ENCODE measurements around the gene FBXO9. TPM values are rescaled to one million over a fixed set of nuclear protein-coding genes. Genes with fewer than 3 reads are reported as not detected.
"Not testable (repeated sequence)": the region's sequence is repeated elsewhere in the genome, so short reads cannot be mapped to it uniquely, and the experiment has no call there.

The FBXO9 gene
- total RNA-seq, 1 experiment from 2014 or later = 43.6 TPM

DNA sequence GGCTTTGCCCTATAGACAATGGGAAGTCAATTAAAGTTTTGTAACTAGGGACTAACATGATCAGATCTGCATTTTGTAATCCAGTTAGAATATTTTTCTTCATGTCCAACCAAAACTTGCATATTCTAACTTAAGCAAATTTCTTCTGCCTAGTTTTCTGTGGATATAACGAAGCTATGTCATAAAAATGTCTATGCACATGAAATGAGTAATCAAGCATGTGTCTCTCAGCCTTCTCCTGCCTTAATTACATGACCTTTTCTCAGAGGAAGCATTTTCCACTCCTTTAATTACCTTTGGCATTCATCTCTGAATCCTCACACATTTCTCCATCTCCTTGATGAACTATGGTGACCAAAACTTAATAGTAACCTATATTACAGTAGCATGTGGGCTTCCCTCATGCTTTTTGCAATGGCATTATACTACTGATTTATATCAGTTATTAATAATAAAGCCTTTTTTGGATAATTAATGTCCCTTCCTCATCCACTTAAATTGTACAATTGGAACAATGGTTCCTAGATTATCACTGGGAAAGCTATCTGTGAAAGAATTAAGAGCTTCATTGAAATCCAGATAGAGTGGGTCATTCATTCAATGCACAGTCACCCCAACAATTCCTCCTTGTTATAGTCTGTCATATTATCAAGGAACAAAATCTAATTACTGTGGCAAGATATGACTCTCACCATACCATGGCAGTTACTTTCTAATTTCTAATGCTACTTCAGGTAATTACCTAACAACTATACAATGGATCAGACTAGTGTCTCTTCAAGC lies 19.1 kb upstream of the FBXO9 start:
- DNase-seq (ENCODE audit: low spot score) = no peak

DNA sequence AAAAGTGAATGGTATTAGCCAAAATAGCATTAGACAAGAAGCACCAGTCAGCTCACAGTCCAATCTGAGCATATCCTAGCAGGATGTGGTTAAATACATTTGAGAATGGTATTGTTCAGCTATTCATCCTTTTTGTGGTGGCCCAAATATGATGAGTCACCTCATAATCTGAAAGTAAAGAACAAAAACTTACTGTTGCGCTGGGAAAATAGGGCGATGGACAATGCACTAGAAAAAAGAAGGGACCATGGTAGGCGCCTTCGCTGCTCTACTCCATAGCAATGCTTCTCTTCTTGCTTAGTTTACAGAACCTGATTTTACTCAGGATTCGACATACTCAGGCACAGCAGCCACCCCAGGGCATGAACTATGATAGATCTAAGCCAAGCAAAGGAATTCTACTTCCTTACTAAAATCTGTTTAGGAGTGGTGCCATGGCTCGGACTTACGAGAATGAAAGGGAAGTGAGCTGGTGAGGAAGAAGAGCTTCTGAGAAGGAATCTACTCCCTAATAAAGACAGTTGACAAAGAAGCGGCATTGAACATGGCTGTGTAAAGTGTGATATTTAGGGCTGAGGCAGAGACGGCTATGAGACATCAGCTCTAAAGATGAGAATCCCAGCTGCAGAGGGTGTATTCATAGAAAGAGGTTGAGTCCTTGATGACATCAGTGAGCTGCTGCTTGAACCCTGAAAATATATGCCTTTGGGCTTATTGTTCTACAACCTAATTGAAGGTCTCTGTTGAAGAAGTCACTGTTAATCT lies 16.6 kb upstream of the FBXO9 start:
- peak; percentile 85 for DNase-seq (ENCODE audit: low spot score)

DNA sequence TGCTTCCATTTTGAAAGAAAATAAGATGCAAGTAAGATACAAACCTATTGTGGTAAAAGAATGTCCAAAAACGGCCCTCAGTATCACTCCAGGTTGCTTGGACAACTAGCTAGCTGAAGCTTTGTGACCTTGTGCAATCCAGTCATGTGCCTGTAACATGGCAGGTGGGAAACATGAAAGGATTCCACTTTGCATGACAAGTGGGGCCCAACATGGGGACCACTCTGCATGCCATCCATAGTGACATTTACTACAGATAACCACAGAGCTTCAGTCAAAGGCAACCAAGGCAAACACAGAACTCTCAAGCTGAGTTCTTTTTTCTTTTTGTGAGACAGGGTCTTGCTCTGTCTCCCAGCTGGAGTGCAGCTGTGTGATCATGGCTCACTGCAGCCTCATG lies 15.8 kb upstream of the FBXO9 start:
- no peak for DNase-seq (ENCODE audit: low spot score)

DNA sequence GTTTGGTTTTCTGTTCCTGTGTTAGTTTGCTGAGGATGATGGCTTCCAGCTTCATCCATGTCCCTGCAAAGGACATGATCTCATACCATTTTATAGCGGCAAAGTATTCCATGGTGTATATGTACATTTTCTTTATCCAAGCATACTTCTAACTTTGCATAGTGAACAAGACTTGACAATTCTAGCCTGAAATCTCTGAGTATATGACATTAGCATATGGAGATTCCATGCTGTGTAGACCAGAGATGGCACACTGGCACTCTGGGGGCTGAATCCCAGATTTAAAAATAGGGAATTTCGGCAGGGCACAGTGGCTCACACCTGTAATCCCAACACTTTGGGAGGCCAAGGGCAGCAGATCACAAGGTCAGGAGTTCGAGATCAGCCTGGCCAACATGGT lies 13.1 kb upstream of the FBXO9 start:
- DNase-seq (ENCODE audit: low spot score) = not testable (repeated sequence)

DNA sequence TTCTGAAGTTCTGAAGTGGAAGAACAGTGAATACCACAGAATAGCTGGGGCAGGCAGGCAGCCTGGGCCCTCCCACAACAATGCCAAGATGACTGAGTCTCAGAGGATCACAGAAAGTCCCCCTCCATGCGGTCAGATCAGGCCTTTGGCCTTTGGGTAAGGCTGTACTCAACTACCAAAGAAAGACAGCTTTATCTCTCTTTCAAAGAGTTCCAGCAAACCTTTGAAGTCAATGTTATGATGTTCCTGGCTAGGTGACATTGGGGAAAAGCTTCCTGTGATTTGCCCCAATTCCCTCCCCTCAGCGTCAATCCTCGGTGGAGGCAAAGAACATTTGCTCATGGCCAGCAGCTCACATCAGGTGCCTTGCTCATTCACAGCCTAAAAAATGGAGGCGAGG lies 10.7 kb upstream of the FBXO9 start:
- no peak for DNase-seq (ENCODE audit: low spot score)

DNA sequence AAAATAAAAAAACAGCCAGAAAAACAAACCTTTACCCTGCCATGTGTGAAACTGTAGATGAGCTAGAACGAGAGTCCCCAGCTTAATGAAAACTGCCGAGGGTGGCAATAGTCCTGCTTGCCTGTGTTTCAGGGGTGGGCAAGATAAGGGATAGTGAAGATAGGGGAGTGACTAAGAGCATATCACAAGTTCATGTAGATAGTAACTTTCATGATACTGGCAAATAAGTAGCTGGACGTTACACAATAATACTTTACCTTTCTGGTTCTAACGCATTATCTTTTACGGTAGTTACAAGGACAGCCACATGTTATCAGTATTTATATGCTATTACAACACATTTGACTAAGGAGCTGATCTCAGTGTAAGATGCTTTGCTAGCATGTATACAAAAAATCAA lies 9.3 kb upstream of the FBXO9 start:
- DNase-seq (ENCODE audit: low spot score) = no peak

DNA sequence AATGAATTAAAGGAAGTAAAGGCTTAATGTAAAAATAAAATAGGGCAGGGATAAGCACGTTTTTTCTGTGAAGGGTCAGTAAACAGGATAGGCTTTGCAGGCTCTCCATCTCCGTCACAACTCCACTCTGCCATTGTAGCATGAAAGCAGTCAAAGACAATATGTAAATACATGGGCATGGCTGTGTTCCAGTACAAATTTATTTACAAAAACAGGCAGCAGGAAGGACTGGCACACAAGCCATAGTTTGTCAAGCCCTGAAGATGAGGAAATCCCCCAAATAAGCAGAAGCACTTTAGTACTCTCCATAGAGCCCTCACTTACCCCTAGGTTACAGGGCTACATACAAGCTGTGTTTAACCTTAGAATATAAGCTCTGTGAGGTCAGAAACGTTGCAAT lies 8.9 kb upstream of the FBXO9 start:
- no peak for DNase-seq (ENCODE audit: low spot score)

DNA sequence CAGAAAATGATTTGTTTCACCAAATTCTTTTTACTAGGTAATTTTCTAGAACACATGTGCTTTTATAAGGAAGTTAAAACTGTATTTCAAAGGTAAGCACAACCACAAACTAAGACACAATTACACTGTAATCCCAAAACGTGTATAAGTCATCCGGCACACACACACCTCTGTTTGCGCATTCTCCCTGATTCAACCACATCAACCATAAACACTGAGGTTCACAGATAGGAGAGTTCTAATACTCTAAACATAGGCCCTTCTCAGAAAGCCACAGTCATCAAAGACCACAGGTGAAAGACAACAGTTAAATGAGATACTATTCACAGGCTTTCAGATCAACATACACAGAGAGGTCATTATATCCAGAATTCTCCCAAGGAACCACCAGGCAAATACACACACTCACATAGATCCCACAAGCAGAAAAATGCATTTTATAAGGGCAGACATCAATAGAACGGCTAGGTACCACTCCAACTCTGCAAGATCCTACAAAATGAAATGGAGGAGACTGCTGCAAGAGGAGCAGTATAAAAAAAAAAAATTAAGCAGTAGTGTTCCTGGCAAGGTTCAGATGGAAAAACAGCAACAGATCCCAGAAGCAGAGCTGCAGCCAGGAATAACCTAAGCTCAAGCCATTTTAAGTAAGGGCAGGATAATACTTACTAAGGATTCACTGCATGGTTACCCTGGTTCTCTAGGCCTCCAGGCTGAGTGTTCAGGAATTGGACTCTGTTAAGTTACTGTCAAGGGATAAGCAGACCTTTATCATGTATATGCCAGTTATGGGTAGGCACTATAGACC lies 6.6 kb upstream of the FBXO9 start:
- DNase-seq (ENCODE audit: low spot score) = no peak

DNA sequence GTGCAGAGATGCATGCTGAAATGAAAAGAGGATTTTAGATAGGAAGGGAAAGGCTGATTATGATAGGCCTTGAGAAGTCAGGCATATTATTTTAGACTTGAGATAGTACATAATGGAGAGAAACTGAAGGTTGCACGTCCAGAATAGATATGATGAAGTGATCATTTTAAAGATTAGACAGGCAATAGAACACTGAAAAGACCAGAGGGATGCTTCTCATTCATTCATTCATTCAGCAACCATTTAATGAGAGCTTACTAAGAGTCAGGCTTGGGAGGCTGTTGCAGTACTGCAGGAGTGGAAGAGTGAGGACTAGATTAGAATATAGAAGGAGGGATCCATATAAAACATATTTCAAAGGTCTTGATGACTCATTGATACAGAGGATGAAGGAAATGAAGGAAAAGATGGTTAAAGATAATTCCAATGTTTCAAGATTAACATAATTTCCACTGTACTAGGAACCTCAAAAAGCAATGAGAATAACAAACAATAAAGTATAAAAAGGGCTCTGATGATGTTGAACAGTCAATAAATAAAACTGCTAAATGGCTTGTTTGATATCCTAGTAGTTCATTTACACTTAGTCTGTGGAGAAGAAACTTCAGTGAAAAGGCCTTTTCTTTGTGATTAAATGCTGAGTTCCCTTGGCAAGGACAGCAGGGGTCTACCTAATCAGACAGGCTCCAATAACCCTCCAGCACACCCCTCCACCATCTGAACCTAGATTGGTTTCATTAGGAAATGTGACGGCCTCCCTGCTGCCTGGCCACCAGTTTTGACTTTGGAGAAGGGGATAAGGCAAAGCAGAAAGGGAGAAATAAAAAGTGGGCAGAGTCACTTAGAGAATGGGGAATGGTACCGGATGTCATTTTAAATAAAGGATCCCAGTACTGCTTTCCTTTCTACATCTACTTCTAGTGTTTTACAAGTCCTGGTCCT lies 5.3 kb upstream of the FBXO9 start:
- DNase-seq (ENCODE audit: low spot score) = no peak

DNA sequence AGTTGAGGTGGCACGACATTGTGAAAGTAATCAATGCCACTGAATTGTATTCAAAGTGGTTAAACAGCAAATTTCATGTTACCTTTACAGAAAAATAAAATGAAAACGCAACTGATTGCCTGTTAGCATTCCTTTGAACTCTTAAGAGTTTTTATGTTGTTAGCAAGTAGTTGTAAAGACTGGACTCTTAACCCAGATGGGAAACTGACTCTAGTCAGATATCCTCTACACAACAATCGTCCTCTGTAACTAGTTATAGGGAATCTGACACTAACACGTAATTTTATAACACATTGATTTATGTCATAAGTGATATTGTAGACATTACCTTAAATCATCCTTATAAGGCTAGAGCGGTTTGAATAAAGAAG lies 3.0 kb upstream of the FBXO9 start:
- DNase-seq (ENCODE audit: low spot score) = no peak

DNA sequence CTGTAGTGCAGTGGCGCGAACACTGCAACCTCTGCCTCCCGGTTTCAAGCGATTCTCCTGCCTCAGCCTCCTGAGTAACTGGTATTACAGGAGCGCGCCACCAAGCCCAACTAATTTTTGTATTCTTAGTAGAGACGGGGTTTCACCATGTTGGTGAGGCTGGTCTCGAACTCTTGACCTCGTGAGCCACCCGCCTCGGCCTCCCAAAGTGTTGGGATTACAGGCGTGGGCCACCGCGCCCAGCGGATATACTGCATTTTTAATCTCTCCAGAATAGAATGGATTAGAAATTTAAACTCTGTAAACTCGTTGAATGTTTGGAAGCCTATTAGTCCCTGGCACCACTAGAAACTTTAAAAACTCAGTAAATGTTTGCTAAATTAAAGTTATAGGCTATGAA lies 949 bp upstream of the FBXO9 start:
- DNase-seq (ENCODE audit: low spot score) = not testable (repeated sequence)

DNA sequence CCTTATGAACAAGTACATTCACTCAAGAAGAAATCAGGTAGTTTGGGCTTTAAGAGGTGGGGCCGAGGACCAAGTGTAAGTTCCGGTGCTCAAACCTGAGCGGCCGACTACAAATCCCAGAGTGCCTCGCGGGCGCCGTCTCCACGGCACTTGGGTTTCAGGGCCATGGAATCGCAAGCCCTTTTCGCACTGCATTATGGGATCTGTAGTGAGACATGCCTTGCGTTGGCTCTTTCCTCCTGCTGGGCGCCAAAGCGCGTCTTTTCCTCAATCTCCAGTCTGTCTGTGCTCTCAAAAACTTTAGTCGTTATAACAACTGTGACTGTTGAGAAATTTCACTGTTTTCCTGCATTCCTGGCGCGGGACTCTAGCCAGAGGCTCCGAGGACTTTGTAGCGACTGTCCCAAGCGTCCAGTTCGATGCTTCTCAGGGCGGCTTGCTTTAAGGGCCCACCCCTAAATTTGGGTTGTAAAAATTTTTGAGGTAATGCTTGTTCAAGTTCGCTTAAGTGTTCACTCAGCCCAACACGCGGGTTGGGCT lies 408 bp upstream of the FBXO9 start:
- DNase-seq (ENCODE audit: low spot score) = peak; percentile 98

DNA sequence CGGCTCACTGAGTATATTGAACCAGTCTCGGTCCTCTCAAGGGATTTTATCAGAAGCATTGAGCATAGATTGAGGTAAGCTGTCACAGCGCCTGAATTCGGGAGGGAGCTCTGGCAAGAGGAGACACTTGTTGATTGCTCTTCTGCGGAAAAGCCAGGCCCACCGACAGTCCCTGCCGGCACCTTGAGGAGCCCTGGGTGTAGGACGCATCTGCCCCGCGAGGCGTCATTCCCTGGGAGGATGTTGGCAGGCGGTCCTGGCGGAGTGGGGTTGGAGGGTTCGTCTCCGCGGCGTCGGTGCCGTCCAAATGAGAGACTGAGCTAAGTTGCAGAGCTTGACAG lies 843 bp downstream of the FBXO9 start:
- DNase-seq (ENCODE audit: low spot score) = no peak

DNA sequence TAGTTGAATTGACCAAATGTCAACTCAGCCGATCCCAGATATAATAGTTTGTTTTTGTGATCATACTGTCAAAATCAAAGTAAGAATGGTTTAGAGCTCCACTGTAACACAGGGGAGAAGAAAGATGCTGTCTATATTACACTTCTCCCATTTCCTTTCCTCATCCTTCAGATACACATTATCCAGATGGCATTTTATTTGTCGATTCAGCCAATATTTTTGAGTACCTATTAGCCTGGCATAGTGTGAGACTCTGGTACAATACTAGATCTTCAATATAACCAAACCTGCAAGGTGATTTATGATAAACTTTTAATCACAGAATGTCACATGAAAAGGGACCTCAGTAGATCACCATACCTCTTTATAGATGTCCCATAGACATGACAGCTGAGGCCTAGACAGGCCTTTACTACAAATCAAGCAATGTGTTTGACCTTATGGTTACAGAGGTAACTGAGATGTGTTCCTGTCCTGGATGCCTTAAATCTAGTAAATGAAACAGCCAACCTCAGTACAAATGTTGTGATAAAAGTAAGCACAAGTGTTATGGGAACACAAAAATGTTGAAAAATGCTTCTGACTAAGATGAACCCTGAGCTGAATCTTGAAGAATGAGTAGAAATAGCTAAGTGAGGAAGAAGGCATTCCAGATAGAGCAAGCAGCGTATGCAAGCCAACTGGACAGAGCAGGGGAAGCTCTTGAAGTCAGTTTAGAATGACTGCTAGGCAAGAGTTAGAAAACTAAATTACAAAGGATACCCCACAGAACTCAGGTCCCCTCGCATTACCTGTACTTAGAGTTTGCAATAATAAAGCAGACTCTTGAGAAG lies 1.9 kb downstream of the FBXO9 start:
- DNase-seq (ENCODE audit: low spot score) = no peak

DNA sequence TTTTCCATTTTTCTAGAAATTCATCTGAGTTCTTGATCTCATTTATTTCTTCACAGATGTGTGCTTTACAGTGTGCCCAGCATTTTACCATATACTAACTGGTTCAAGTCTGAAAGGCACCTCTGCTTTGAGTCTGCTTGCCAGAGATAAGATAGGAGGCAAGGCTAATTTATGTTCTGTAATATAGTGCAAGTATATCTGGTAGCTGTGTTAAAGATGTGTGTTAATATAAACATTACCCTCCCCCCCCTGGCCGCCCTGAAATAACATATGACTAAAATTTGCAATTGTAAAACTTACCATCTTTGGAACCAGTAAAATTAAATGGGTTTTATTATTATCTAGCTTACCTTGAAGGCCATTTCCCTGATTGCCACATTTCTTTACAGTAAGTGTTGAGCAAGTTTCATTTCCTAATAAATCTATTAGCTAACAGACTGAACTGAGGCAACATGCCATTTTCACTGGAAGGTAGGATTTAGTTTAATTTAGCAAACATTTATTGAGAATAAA lies 2.7 kb downstream of the FBXO9 start:
- DNase-seq (ENCODE audit: low spot score) = no peak

DNA sequence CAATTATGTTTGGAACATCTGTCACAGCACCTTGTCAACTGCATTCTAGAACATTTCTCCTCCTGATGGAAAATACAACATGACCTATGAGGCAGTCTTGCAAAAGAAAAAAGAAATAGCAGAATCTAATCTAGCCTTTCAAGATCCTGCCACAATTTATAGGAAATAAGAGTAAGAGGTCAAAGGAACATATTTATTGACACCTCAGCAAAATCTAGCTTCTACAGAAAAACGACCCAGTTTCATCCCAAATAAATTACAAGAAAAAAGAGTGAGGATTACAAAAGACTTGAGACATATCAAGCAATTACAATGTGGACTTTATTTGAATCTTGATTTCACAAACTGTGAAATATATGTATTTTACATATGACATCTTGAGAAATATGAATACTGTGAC lies 4.2 kb downstream of the FBXO9 start:
- no peak for DNase-seq (ENCODE audit: low spot score)

DNA sequence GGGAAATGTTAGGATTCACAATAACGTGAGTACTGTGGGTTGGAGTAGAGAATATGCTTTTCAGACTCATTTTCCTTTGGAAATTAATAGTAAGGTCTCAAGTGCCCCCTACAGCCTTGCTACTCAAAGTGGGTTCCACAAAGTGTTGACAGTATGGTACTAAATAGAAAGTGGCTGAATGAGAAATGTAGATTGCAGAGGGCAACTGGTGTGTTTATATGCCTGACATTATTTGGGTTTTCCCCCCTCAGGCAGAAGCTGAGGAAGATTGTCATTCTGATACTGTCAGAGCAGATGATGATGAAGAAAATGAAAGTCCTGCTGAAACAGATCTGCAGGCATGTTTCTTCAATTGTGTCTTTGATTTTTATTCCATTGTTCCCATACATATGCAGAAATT lies 5.6 kb downstream of the FBXO9 start:
- DNase-seq (ENCODE audit: low spot score) = no peak

DNA sequence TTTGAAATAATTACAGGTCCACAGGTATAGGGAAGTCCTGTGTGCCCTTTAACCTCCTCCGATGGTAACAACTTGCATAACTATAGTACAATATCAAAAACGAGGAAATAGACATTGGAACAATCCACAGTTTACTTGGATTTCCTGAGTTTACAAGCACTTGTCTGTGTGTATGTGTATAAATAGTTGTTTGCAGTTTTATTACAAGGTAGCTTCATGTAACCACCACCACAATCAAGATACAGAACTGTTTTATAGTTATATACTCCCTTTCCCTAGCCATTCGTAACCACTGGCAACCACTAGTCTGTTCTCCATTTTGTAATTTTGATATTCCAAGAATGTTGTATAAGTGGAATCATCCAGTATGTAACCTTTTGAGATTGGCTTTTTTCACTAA lies 9.1 kb downstream of the FBXO9 start:
- DNase-seq (ENCODE audit: low spot score) = no peak

DNA sequence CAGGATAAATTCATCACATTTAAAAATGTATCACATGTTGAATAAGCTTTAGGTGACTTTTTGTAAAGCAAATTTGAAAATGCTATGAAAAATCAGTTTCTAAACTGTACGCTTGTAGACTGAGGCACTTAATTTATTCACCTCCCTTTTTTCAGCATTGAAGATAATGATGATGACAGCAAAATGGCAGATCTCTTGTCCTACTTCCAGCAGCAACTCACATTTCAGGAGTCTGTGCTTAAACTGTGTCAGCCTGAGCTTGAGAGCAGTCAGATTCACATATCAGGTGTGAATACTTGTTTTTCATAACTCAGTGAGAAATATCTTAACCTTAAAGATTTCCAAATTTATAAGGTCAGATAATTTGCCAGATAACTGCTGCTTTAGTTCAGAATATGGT lies 15.6 kb downstream of the FBXO9 start:
- no peak for DNase-seq (ENCODE audit: low spot score)

DNA sequence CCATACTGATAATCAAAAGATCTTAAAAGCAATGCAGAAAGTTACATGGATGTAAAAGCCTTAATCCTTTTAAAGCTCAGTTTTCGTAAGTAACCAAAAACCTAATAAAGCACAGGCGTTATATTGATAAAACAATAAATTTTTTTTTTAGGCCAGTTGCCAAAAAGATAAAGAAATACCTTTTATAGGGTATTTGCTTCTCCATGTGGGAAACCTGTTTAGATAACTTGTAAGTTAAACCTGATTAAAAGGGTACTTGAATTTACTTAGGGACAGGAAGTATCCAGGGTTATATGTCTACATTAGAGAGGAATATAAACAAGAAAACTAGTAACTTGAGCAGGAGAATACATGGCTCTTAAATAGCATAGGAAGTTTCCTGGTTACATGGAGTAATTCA lies 21.1 kb downstream of the FBXO9 start:
- no peak for DNase-seq (ENCODE audit: low spot score)

Measured in H4 (cell line).